Mucosa of rectum (tissue), 2 donors: ENCODE measurements around the gene NLN.
"Not testable (repeated sequence)": the region's sequence is repeated elsewhere in the genome, so short reads cannot be mapped to it uniquely, and the experiment has no call there.

Experiments used
- H3K27ac ChIP-seq, 2 donors: one replicate each; pipeline ENCODE4 v1.7.0; 2013; ENCODE audit warnings: inconsistent platforms in 2 of 2, low read depth in 2 of 2, low read length in 2 of 2
- H3K27me3 ChIP-seq, 2 donors: one replicate each; pipeline ENCODE4 v1.7.0; 2013; ENCODE audit warnings: low read length in 2 of 2; ENCODE audit not compliant: control insufficient read depth in 2 of 2, insufficient read depth in 2 of 2
- H3K36me3 ChIP-seq, 2 donors: one replicate each; pipeline ENCODE4 v1.7.0; 2013; ENCODE audit warnings: low read length in 2 of 2; ENCODE audit not compliant: control insufficient read depth in 2 of 2, insufficient read depth in 2 of 2
- H3K4me1 ChIP-seq, 2 donors: one replicate each; pipeline ENCODE4 v1.7.0; 2013; ENCODE audit warnings: low read length in 2 of 2, mild to moderate bottlenecking in 1 of 2; ENCODE audit not compliant: control insufficient read depth in 2 of 2, insufficient read depth in 2 of 2
- H3K4me3 ChIP-seq, 2 donors: one replicate each; pipeline ENCODE4 v1.7.0; 2013; ENCODE audit warnings: low read length in 2 of 2
- H3K9ac ChIP-seq, 2 donors: one replicate each; pipeline ENCODE4 v1.7.0; 2013; ENCODE audit warnings: low read length in 2 of 2, low read depth in 1 of 2, mild to moderate bottlenecking in 1 of 2
- H3K9me3 ChIP-seq, 2 donors: one replicate each; pipeline ENCODE4 v1.7.0; 2013; ENCODE audit warnings: low read length in 2 of 2; ENCODE audit not compliant: control insufficient read depth in 2 of 2
- donor health status: healthy.
- donor health status: Normal muscosa, but diverticular disease.

Gene NLN

GRCh38 chr5:65768723-65769346, 46.8 kb downstream of the NLN start:
- H3K27me3 ChIP-seq: no peaks in the 10 kb centered on the region
- no peaks in the 10 kb centered on the region for H3K36me3 ChIP-seq
- no peak overlapping the region for H3K9ac ChIP-seq
- H3K9me3 ChIP-seq: no peaks in the 10 kb centered on the region
- H3K4me3 ChIP-seq: no peak overlapping the region
- H3K4me1 ChIP-seq: no peaks in the 10 kb centered on the region
- no peak overlapping the region for H3K27ac ChIP-seq

DNA sequence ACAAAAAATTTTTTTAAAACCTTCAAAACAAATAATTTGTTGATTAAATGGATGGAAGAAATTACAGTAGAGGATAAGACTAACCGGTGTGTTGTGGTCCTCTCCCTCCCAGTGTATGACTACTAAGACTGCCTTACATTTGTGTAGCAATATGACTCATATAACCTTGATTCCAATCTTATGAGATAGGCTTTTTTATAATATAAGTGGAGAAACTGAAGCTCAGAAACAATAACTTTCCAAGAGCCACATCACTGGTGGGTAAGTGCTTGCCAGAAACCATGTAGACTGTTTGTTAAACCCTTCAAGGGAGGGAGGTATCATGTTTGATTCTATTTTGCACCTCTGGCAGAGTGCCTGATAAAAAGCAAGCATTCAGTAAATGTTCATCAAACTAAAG, 47.5 kb downstream of the NLN start:
- no peaks in the 10 kb centered on the region for H3K36me3 ChIP-seq
- H3K9me3 ChIP-seq: no peaks in the 10 kb centered on the region
- no peak overlapping the region for H3K9ac ChIP-seq
- H3K4me1 ChIP-seq: no peaks in the 10 kb centered on the region
- no peak overlapping the region for H3K4me3 ChIP-seq
- no peaks in the 10 kb centered on the region for H3K27me3 ChIP-seq
- H3K27ac ChIP-seq: no peak overlapping the region

DNA sequence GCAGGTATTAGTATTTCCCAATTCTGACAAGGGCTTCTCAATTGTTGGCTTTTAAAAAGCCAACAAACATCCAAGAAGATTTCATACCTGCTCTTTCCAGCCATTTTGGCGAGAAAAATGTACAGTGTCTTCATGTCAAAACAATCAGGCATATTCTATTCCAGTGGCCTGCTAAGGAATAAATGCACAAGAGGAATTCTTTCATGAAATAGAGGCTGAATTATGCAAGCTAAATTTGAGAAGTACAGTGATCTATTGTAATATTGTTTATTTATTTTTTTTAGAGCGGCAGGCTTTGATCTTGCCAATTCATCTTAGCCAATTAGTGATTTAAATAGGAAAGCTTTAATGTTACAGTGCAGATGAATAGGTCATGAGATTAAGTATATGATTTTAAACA, 49.3 kb downstream of the NLN start:
- H3K4me3 ChIP-seq: no peak overlapping the region
- no peaks in the 10 kb centered on the region for H3K27me3 ChIP-seq
- H3K9me3 ChIP-seq: no peaks in the 10 kb centered on the region
- H3K9ac ChIP-seq: no peak overlapping the region
- H3K27ac ChIP-seq: no peak overlapping the region
- H3K36me3 ChIP-seq: no peaks in the 10 kb centered on the region
- H3K4me1 ChIP-seq: no peaks in the 10 kb centered on the region

DNA sequence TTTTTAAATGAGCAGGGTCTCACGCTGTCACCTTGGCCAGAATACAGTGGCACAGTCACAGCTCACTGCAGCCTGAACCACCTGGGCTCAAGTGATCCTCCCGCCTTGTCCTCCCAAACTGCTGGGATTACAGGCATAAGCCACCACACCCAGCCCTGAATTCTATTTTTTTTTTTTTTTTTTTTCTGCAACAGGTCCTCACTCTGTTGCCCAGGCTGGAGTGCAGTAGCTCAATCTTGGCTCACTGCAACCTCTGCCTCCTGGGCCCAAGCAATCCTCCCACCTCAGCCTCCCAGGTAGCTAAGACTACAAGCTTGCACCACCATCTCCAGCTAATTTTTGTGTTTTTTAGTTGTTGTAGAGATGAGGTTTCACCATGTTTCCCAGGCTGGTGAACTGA, 51.0 kb downstream of the NLN start:
- not testable (repeated sequence) for H3K4me1 ChIP-seq, H3K9me3 ChIP-seq, H3K27ac ChIP-seq, H3K36me3 ChIP-seq, H3K9ac ChIP-seq, H3K27me3 ChIP-seq, H3K4me3 ChIP-seq

DNA sequence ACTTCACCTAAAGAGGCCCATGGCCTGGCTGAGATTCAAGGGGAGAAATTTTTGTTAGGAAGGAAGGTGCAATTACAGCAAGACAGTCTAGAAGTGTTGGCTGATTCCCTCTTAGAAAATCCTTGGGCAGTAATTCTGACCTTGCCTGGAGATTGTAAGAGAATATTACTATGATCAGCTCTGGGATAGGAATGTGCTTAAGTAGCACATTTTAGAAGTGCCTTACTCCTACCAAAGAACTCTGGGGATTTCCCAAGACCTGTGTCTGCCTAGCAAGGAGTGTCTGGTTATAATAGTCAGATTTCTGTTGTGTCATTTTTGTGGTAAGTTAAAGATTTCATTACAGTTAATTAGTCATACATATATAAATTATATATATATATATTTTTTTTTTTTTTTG, 52.3 kb downstream of the NLN start:
- Histone ChIP-seq H3K36me3 (no peaks in the 10 kb centered on the region), H3K27ac (no peak overlapping the region), H3K9ac (no peak overlapping the region), H3K27me3 (no peaks in the 10 kb centered on the region), H3K4me3 (no peak overlapping the region), H3K9me3 (no peaks in the 10 kb centered on the region), H3K4me1 (no peaks in the 10 kb centered on the region)

DNA sequence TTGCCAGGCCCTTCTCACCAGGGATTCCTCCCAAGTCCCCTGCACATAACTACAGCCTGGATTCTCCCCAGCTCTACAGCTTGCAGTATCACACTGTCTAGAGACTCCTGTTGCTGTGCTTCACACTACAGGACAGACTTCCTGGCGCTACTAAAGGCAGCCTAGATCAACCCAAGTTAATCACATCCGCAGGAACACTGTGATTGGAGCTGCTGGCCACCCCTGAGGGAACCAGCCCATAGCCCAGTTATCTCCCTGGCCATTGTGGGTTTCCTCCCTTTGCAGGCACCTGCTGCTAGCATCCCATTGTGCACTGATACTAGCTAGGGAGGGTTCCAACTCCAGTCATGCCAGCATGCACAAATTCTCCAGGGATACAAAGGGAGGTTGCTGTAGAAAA, 53.5 kb downstream of the NLN start:
- H3K36me3 ChIP-seq: no peaks in the 10 kb centered on the region
- H3K4me1 ChIP-seq: no peaks in the 10 kb centered on the region
- no peaks in the 10 kb centered on the region for H3K27me3 ChIP-seq
- no peak overlapping the region for H3K4me3 ChIP-seq
- no peaks in the 10 kb centered on the region for H3K9me3 ChIP-seq
- no peak overlapping the region for H3K9ac ChIP-seq
- H3K27ac ChIP-seq: no peak overlapping the region

DNA sequence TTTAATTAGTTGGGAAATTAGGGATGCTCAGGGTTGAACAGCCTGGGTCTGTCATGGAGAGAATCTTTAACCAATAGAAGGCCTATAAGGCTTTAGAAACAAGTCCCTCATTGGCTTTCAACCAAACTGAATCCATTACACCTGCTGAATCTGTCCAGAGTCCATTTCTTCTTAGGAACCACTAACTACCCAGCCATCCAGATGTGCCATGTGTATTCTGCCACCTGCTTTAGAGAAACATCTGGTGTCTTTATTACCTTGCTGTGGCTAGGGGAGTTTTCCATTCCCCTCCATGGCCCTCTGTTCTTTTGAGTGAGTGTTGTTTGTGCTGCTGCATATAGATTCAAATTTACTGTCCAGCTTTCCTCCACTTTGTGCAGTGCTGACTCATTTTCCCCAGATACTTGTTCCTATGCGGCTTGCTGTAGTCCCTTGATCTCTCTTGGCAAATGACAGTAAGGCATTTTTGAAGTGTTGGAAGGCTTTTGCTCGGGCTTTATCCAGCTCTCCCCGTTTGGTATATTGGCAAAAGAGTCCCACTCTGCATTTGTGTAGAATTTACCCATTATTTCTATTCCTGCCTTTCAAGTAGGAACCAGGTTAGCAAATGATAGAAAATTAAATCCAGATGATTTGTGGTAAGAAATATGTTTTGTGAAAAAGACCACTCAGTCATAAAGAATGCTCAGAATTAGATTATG, 54.6 kb downstream of the NLN start:
- Histone ChIP-seq H3K27ac (no peak overlapping the region), H3K4me1 (no peaks in the 10 kb centered on the region), H3K9ac (no peak overlapping the region), H3K27me3 (no peaks in the 10 kb centered on the region), H3K4me3 (no peak overlapping the region), H3K36me3 (no peaks in the 10 kb centered on the region), H3K9me3 (no peaks in the 10 kb centered on the region)

DNA sequence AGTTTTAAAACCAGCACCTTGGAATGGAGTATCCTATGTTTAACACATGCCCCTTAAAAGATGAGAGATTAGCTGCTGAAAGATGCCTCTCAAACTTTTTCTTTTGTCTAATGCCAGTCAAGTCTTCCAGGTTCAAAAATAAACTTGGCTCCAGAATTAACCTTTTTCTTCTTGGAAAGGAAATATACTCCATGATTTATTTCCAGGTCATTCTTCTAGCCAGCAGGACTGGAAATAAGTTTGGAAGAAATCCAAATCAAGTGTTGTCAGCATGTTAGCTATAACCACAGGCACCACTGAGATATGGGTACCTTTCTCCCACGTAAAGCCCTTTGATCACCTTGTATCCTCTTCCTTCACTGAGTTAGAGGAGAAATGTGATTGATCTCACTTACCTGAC, 56.1 kb downstream of the NLN start:
- H3K9me3 ChIP-seq: no peaks in the 10 kb centered on the region
- no peaks in the 10 kb centered on the region for H3K4me1 ChIP-seq
- no peaks in the 10 kb centered on the region for H3K36me3 ChIP-seq
- no peak overlapping the region for H3K4me3 ChIP-seq
- H3K9ac ChIP-seq: no peak overlapping the region
- no peaks in the 10 kb centered on the region for H3K27me3 ChIP-seq
- H3K27ac ChIP-seq: no peak overlapping the region

DNA sequence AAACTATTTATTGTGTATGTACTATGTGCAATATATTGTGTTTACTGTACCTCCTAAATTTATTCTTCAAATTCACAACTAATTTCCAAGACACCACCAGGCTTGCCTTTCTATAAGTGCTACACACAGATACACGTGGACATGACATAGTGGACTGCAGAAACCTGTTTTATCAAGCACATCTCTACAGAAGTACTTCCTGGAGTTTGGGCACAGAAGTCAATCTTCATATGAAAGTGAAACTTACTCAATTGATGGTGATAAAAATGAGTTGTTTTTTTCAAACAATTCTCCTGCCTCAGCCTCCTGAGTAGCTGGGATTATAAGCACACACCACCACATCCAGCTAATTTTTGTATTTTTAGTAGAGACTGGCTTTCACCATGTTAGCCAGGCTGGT, 57.6 kb downstream of the NLN start:
- Histone ChIP-seq H3K9ac (no peak overlapping the region), H3K9me3 (no peaks in the 10 kb centered on the region), H3K27ac (no peak overlapping the region), H3K36me3 (no peaks in the 10 kb centered on the region), H3K27me3 (no peaks in the 10 kb centered on the region), H3K4me1 (no peaks in the 10 kb centered on the region), H3K4me3 (no peak overlapping the region)

DNA sequence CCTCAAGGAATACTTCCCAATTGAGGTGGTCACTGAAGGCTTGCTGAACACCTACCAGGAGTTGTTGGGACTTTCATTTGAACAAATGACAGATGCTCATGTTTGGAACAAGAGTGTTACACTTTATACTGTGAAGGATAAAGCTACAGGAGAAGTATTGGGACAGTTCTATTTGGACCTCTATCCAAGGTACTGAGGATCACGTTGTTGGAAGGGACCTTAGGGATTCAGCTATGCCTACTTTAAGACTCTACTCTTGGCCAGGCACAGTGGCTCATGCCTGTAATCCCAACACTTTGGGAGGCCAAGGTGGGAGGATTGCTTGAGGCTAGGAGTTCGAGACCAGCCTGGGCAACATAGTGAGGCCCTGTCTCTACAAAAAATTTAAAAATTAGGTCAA, 66.3 kb downstream of the NLN start:
- not testable (repeated sequence) for H3K9me3 ChIP-seq, H3K9ac ChIP-seq, H3K4me3 ChIP-seq, H3K27me3 ChIP-seq, H3K36me3 ChIP-seq, H3K27ac ChIP-seq, H3K4me1 ChIP-seq
